ENCODE measurements around the gene C9orf50.

DNA sequence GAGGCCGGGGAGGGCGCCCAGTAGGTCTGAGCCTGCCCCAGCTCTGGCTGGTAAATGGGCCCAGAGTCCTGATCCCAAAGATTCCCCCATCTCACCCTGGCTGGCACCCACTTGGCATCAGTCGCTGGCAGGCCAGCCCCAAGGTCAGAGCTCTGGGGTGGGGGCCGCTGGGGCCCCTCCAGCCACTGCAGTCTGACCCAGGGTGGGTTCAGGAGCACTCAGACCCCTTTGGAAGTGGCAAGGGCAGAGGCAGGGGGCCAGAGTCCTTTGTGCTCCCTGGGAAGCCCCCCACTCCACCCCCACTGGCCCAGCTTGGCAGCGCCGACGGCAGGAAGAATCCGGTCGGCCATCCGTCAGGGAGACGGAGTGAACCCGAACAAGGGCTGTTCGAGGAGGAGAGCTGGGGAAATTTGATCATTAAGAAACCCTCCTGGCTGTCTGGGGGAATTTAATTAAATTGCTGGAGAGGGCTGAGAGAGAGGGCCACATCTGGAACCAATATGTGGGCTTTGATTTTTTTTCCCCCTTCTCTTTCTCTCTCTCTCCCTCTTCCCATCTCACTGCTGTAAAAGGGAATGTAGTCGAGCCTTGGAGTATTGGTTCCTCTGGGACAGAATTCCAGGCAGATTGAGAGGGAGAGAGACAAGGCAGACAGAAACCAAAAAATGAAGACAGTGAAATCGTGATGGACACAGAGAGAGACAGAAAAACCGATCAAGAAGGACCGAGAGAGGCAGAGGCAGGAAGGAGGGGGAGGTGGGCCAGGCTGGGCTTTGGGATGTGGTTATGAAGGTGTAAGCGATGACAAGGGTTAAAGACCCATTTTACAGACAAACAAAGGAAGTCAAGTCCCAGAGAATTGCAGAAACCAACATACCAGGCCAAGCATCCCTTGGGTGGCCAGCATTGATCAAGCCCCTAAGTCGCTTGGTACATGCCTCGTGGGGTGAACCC lies 29.1 kb upstream of the C9orf50 start:
- TF ChIP-seq POLR2A (IDR thresholded peaks at IDR 0.05): no peak
- TF ChIP-seq, protein P1, sequence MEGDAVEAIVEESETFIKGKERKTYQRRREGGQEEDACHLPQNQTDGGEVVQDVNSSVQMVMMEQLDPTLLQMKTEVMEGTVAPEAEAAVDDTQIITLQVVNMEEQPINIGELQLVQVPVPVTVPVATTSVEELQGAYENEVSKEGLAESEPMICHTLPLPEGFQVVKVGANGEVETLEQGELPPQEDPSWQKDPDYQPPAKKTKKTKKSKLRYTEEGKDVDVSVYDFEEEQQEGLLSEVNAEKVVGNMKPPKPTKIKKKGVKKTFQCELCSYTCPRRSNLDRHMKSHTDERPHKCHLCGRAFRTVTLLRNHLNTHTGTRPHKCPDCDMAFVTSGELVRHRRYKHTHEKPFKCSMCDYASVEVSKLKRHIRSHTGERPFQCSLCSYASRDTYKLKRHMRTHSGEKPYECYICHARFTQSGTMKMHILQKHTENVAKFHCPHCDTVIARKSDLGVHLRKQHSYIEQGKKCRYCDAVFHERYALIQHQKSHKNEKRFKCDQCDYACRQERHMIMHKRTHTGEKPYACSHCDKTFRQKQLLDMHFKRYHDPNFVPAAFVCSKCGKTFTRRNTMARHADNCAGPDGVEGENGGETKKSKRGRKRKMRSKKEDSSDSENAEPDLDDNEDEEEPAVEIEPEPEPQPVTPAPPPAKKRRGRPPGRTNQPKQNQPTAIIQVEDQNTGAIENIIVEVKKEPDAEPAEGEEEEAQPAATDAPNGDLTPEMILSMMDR (IDR thresholded peaks at IDR 0.05): no peak

Measured in breast epithelium (tissue), 3 donors.